Measurements from ENCODE around the gene RIMBP3C.

DNA sequence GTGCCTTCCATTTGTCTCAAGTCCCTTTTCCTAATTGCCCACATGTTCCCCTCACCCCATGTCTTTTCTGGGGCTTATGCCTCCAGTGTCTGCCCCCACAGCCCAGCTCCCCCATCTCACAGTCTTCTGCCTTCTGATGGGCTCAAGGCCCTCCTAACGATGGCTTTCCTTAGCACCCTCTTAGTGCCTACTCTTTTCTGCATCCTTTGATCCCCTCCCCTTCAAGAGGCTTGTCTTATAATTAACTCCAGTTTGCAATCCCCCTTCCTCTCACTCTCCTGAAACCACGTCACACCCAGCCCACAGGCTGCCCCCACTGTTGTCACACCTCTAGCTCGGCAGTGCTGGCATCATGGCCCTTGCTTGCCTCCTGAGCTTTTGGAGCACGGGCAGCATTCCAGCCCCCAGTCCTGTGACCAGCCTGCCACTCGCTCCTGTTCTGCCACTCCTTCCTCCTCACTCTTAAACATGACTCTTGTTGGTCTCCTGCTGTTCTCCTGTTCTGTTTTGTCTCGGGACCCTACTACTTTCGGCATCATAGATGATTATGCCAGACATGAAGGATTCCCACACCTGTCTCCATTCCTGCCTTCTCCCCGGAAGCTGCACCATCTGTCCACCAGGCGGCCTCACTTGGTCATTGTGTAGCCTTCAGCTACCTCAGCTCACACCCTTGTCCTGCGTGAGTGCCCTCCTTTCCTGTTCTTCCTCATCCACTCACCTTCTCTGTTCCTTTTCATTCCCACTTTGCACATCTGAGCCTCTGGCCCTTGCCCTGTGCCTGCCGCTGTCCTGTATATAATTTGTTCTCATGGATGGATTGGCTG lies 42.4 kb upstream of the RIMBP3C start:
- TF ChIP-seq, protein P1, sequence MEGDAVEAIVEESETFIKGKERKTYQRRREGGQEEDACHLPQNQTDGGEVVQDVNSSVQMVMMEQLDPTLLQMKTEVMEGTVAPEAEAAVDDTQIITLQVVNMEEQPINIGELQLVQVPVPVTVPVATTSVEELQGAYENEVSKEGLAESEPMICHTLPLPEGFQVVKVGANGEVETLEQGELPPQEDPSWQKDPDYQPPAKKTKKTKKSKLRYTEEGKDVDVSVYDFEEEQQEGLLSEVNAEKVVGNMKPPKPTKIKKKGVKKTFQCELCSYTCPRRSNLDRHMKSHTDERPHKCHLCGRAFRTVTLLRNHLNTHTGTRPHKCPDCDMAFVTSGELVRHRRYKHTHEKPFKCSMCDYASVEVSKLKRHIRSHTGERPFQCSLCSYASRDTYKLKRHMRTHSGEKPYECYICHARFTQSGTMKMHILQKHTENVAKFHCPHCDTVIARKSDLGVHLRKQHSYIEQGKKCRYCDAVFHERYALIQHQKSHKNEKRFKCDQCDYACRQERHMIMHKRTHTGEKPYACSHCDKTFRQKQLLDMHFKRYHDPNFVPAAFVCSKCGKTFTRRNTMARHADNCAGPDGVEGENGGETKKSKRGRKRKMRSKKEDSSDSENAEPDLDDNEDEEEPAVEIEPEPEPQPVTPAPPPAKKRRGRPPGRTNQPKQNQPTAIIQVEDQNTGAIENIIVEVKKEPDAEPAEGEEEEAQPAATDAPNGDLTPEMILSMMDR (IDR thresholded peaks at IDR 0.05), result no peak
- TF ChIP-seq POLR2A (IDR thresholded peaks at IDR 0.05), result no peak

All from prostate gland (tissue), 2 donors.